ENCODE results near the gene SOX8.

The SOX8 gene

GRCh38 chr16:997440-998051, 16.0 kb downstream of the SOX8 start:
- DNase-seq (ENCODE audit: extremely low read depth, low read depth), result no peak
- TF ChIP-seq, protein P1, sequence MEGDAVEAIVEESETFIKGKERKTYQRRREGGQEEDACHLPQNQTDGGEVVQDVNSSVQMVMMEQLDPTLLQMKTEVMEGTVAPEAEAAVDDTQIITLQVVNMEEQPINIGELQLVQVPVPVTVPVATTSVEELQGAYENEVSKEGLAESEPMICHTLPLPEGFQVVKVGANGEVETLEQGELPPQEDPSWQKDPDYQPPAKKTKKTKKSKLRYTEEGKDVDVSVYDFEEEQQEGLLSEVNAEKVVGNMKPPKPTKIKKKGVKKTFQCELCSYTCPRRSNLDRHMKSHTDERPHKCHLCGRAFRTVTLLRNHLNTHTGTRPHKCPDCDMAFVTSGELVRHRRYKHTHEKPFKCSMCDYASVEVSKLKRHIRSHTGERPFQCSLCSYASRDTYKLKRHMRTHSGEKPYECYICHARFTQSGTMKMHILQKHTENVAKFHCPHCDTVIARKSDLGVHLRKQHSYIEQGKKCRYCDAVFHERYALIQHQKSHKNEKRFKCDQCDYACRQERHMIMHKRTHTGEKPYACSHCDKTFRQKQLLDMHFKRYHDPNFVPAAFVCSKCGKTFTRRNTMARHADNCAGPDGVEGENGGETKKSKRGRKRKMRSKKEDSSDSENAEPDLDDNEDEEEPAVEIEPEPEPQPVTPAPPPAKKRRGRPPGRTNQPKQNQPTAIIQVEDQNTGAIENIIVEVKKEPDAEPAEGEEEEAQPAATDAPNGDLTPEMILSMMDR (IDR thresholded peaks at IDR 0.05; ENCODE audit: low read depth, low read length), result no peak

DNA sequence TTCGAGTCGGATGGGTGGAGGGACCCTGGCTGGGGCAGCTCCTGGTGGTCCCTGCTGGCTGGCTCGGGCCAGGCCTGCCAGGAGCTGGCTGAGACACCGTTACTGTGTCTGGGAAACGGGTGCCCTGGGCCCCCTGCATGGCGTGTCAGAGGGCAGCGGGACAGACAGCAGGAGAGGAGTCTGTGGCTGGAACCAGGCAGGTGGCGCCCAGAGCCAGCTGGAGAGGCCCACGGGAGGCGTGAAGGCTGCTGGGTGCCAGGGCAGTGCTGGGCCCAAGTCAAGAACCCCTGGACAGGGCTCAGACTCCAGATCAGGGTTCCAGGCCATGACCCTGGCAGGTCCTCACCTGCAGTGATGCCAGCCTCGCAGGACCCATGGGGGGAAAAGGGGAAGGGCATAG, 16.6 kb downstream of the SOX8 start:
- DNase-seq (ENCODE audit: extremely low read depth, low read depth), result no peak
- TF ChIP-seq, protein P1 (IDR thresholded peaks at IDR 0.05; ENCODE audit: low read depth, low read length), result no peak

- TF ChIP-seq, protein P1 (IDR thresholded peaks at IDR 0.05; ENCODE audit: low read depth, low read length), result no peak
- DNase-seq (ENCODE audit: extremely low read depth, low read depth), result no peak
Observed at GRCh38 chr16:998615-999014, 17.0 kb downstream of the SOX8 start.

- TF ChIP-seq, protein P1 (IDR thresholded peaks at IDR 0.05; ENCODE audit: low read depth, low read length), result no peak
- DNase-seq (ENCODE audit: extremely low read depth, low read depth), result no peak
Observed at GRCh38 chr16:999677-1000076, 18.1 kb downstream of the SOX8 start.

DNA sequence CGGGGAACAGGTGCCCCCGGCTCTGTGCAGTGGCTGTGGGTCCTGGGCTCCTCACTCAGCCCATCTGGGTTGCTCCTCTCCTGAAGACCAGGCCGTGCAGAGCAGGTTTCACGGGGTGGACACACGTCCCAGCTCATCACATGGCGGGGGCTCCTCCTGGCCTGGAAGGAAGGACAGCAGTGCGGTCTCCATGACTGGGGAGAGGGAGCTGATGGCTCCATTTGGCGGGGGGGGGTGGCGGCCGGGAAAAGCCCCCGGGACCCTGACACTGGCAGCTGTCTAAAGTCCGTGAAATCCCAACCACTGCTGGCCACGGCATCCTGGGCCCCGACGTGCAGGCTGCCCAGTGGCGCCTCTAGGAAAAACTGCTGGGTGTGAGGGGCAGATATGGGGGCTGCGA, 19.0 kb downstream of the SOX8 start:
- TF ChIP-seq, protein P1 (IDR thresholded peaks at IDR 0.05; ENCODE audit: low read depth, low read length), result no peak
- DNase-seq (ENCODE audit: extremely low read depth, low read depth), result no peak

DNA sequence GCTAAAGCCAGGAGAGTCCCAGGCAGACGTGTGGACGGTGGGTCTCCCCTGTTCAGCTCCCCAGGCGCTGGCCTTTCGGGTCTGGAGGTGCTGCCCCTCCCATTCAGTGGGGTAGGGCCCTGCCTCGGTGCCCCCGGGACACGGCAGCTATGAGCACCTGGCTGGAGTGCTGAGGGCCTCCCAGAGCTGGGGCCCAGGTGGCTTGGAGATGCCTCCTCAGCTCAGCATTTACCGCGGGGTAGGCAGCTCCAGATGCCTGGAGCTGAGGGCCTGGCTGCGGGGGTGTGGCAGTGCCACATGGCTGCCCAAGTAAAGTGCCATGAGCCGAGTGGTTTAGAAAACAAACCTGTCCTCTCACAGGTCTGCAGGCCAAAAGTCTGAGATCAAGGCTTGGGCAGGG, 19.5 kb downstream of the SOX8 start:
- no peak for DNase-seq (ENCODE audit: extremely low read depth, low read depth)
- TF ChIP-seq, protein P1 (IDR thresholded peaks at IDR 0.05; ENCODE audit: low read depth, low read length), result no peak

- TF ChIP-seq, protein P1 (IDR thresholded peaks at IDR 0.05; ENCODE audit: low read depth, low read length), result no peak
- DNase-seq (ENCODE audit: extremely low read depth, low read depth), result peak; percentile 43
Observed at GRCh38 chr16:1002399-1003166, 21.0 kb downstream of the SOX8 start.
